A673 (cell line): ENCODE data around the gene KRTAP10-10. TPM values are rescaled to one million over a fixed set of nuclear protein-coding genes. Genes with fewer than 3 reads are reported as not detected.
"Not testable (repeated sequence)": the region's sequence is repeated elsewhere in the genome, so short reads cannot be mapped to it uniquely, and the experiment has no call there.

Experiments used
- BruUV-seq: library from RNA; stranded (reverse); fragments of 400-500 nt; replicated peaks from 2 replicates; lab custom pipeline; 2021; lab: Mats Ljungman, UMichigan
- CTCF ChIA-PET: fragments of 300-600 bp; sonication (Branson Sonifier 250); formaldehyde crosslinking; loops from one replicate; lab custom pipeline; 2022; ENCODE audit warnings: antibody characterized with exemption; lab: Charles Lee
- POLR2A ChIA-PET: fragments of 300-600 bp; sonication (Branson Sonifier 250); formaldehyde crosslinking; loops from one replicate; lab custom pipeline; 2022; ENCODE audit warnings: antibody characterized with exemption; ENCODE audit not compliant: low non-redundant PET; lab: Charles Lee
- DNase-seq: peaks from one replicate; pipeline ENCODE4 v3.0.0-alpha.2; 2015; ENCODE audit warnings: low spot score
- H3K27ac ChIP-seq: fragments of 200-600 bp; sonication (generic); 2 replicates; pipeline ENCODE4 v1.5.1; 2016; ENCODE audit warnings: mixed run types, low read depth, mild to moderate bottlenecking, mixed read lengths, antibody characterized with exemption, low read length; ENCODE audit not compliant: poor library complexity, severe bottlenecking
- H3K27me3 ChIP-seq: fragments of 200-600 bp; sonication (generic); replicated peaks from 2 replicates; pipeline ENCODE4 v1.6.1; 2017; ENCODE audit warnings: mixed run types, low read depth, mild to moderate bottlenecking, mixed read lengths, antibody characterized with exemption, low read length; ENCODE audit not compliant: insufficient read depth, poor library complexity
- H3K36me3 ChIP-seq: fragments of 200-600 bp; sonication (generic); 2 replicates; pipeline ENCODE4 v1.6.1; 2016; ENCODE audit warnings: mixed run types, mild to moderate bottlenecking, mixed read lengths, antibody characterized with exemption, low read length; ENCODE audit not compliant: insufficient read depth, poor library complexity, severe bottlenecking
- H3K4me1 ChIP-seq: fragments of 200-600 bp; sonication (generic); 2 replicates; pipeline ENCODE4 v1.6.1; 2017; ENCODE audit warnings: mixed run types, mild to moderate bottlenecking, mixed read lengths, antibody characterized with exemption, low read length; ENCODE audit not compliant: insufficient read depth, poor library complexity, severe bottlenecking
- H3K4me3 ChIP-seq: fragments of 200-600 bp; sonication (generic); 2 replicates; pipeline ENCODE4 v1.5.1; 2016; ENCODE audit warnings: low read depth, mixed run types, mild to moderate bottlenecking, mixed read lengths, low read length; ENCODE audit not compliant: poor library complexity, severe bottlenecking
- H3K9me3 ChIP-seq: fragments of 200-600 bp; sonication (generic); 2 replicates; pipeline ENCODE4 v1.6.1; 2016; ENCODE audit warnings: mixed run types, low read depth, mild to moderate bottlenecking, mixed read lengths, antibody characterized with exemption, low read length; ENCODE audit not compliant: poor library complexity, severe bottlenecking
- EZH2 ChIP-seq: fragments of 200-600 bp; sonication (generic); IDR thresholded peaks from 2 replicates; pipeline ENCODE4 v1.6.1; 2017; ENCODE audit warnings: borderline replicate concordance, low read depth, mild to moderate bottlenecking, mixed read lengths, antibody characterized with exemption, low read length; ENCODE audit not compliant: poor library complexity, severe bottlenecking
- intact Hi-C: fragments of 100-400 bp; cut with micrococcal nuclease; formaldehyde crosslinking; loops from one replicate; pipeline ENCODE4 v1.10.0; 2022; ENCODE audit not compliant: unreplicated experiment
- total RNA-seq: library from RNA; stranded (reverse); gene quantifications from 2 replicates; pipeline ENCODE4 v1.2.3, GENCODE V29; 2021
- TF ChIP-seq, protein P1 (sequence below): fragments of 300-800, 200-600 bp; sonication (generic); conservative IDR thresholded peaks from 2 replicates; pipeline ENCODE4 v1.5.1; 2017; ENCODE audit warnings: low read depth, mild to moderate bottlenecking, antibody characterized with exemption, low read length, moderate library complexity, mixed read lengths

KRTAP10-10 gene
- total RNA-seq, 1 experiment from 2014 or later: not detected

DNA sequence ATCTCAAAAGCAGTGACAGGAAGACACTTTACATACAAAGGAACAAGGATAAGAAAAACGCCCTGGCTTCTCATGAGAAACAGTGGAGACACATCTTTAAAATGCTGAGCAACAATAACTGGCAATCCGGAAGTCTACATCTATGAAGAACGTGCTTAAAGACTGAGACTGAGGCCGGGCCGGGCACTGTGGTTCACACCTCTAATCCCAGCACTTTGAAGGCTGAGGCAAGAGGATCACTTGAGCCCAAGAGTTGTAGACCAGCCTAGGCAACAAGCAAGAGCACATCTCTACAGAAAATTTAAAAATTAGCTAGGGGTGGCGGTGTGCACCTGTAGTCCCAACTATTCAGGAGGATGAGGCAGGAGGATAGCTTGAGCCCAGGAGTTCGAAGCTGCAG, 46.9 kb downstream of the KRTAP10-10 start:
- Histone ChIP-seq H3K4me3 (no peak overlapping the region), H3K27me3 (no peaks in the 10 kb centered on the region), H3K36me3 (no peaks in the 10 kb centered on the region), H3K9me3 (no peaks in the 10 kb centered on the region), H3K4me1 (no peaks in the 10 kb centered on the region), H3K27ac (no peak overlapping the region)
- CTCF ChIA-PET: no interaction called here
- BruUV-seq: no TSS peak
- POLR2A ChIA-PET: no interaction called here
- intact Hi-C loops: no loop called here
- TF ChIP-seq, protein P1, sequence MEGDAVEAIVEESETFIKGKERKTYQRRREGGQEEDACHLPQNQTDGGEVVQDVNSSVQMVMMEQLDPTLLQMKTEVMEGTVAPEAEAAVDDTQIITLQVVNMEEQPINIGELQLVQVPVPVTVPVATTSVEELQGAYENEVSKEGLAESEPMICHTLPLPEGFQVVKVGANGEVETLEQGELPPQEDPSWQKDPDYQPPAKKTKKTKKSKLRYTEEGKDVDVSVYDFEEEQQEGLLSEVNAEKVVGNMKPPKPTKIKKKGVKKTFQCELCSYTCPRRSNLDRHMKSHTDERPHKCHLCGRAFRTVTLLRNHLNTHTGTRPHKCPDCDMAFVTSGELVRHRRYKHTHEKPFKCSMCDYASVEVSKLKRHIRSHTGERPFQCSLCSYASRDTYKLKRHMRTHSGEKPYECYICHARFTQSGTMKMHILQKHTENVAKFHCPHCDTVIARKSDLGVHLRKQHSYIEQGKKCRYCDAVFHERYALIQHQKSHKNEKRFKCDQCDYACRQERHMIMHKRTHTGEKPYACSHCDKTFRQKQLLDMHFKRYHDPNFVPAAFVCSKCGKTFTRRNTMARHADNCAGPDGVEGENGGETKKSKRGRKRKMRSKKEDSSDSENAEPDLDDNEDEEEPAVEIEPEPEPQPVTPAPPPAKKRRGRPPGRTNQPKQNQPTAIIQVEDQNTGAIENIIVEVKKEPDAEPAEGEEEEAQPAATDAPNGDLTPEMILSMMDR: no peak
- no peak for TF ChIP-seq EZH2
- no peak for DNase-seq

DNA sequence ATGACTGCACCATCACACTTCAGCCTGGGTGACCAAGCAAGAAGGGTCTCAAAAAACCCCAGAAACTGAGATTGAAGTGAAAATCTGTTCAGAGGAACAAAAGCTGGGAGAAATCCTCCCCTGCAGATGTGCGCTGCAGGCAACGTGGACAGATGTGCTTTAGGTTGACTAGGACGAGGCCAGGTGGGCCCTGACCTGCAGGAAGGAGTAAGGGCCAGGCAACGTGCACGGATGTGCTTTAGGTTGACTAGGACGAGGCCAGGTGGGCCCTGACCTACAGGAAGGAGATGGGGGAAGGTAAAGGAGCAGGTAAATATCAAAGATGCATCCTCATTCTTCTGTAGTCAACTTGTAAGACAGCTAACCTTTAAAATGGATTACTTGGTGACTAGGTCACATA, 47.3 kb downstream of the KRTAP10-10 start:
- intact Hi-C loops: no loop called here

DNA sequence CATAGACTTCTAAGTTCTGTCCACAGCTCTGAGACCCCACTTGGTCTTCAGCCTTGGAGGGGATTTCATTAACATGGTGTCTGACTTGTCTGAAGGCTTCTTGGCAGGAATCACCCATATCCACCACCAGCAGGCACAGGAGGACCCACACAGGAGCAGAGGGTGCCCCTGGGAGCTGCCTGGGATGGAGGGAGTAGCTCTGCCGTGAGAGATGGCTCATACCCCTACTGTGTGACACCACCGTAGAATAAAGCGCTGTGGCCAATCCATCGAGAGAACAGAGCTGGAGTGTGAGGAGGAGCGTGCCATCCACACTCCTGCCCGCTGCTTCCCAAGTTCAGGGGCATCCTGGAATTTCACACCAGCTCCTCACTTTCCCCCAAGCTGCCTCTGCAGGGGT, 47.9 kb downstream of the KRTAP10-10 start:
- BruUV-seq, CTCF ChIA-PET, POLR2A ChIA-PET, H3K27ac ChIP-seq, H3K36me3 ChIP-seq, H3K27me3 ChIP-seq, DNase-seq, H3K4me1 ChIP-seq, H3K4me3 ChIP-seq, H3K9me3 ChIP-seq, intact Hi-C loops: not testable (repeated sequence)

More for the DNA sequence above, 47.3 kb downstream of the KRTAP10-10 start:
- Histone ChIP-seq H3K4me3 (no peak overlapping the region), H3K27ac (no peak overlapping the region), H3K9me3 (no peaks in the 10 kb centered on the region), H3K4me1 (no peaks in the 10 kb centered on the region), H3K27me3 (no peaks in the 10 kb centered on the region), H3K36me3 (no peaks in the 10 kb centered on the region)
- TF ChIP-seq EZH2: no peak
- TF ChIP-seq, protein P1: no peak
- no TSS peak for BruUV-seq
- POLR2A ChIA-PET: no interaction called here
- no peak for DNase-seq
- CTCF ChIA-PET: no interaction called here

GRCh38 chr21:44686000-44686781, 49.0 kb downstream of the KRTAP10-10 start:
- peak; percentile 35 for DNase-seq
- no peaks in the 10 kb centered on the region for H3K27me3 ChIP-seq
- no peak overlapping the region for H3K4me3 ChIP-seq
- H3K36me3 ChIP-seq: no peaks in the 10 kb centered on the region
- POLR2A ChIA-PET: no interaction called here
- H3K9me3 ChIP-seq: no peaks in the 10 kb centered on the region
- H3K27ac ChIP-seq: peak overlapping the region; percentile 15
- no peak for TF ChIP-seq EZH2
- CTCF ChIA-PET: no interaction called here
- intact Hi-C loops: no loop called here
- no TSS peak for BruUV-seq
- H3K4me1 ChIP-seq: no peaks in the 10 kb centered on the region
